H9 (cell line): ENCODE measurements around the gene PRR16. TPM values are rescaled to one million over a fixed set of nuclear protein-coding genes. Genes with fewer than 3 reads are reported as not detected.

Experiments used
- DNase-seq: peaks from one replicate; pipeline ENCODE4 v3.0.0-alpha.2; 2017
- H2AFZ ChIP-seq: one replicate; pipeline ENCODE4 v1.6.1; 2013; ENCODE audit warnings: mild to moderate bottlenecking, low read length, control low read depth, moderate library complexity
- H2AK5ac ChIP-seq: 2 replicates; pipeline ENCODE4 v1.6.1; 2013; ENCODE audit warnings: low read length, control low read depth, mixed read lengths; ENCODE audit not compliant: insufficient read length
- H2BK120ac ChIP-seq: one replicate; pipeline ENCODE4 v1.6.1; 2013; ENCODE audit warnings: low read depth, mild to moderate bottlenecking, low read length, control low read depth, inconsistent platforms; ENCODE audit not compliant: poor library complexity, severe bottlenecking
- H2BK12ac ChIP-seq: 2 replicates; pipeline ENCODE4 v1.6.1; 2013; ENCODE audit warnings: low read length, control low read depth, mixed read lengths, low read depth; ENCODE audit not compliant: insufficient read length
- H2BK15ac ChIP-seq: 2 replicates; pipeline ENCODE4 v1.6.1; 2013; ENCODE audit warnings: low read depth, low read length, control low read depth
- H2BK20ac ChIP-seq: one replicate; pipeline ENCODE4 v1.6.1; 2013; ENCODE audit warnings: low read depth, mild to moderate bottlenecking, low read length, control low read depth, inconsistent platforms; ENCODE audit not compliant: poor library complexity, severe bottlenecking
- H2BK5ac ChIP-seq: 2 replicates; pipeline ENCODE4 v1.6.1; 2013; ENCODE audit warnings: low read length, control low read depth, mixed read lengths; ENCODE audit not compliant: insufficient read length
- H3K14ac ChIP-seq: 2 replicates; pipeline ENCODE4 v1.6.1; 2013; ENCODE audit warnings: low read length, control low read depth; ENCODE audit not compliant: insufficient read depth
- H3K18ac ChIP-seq: 2 replicates; pipeline ENCODE4 v1.6.1; 2013; ENCODE audit warnings: low read depth, mild to moderate bottlenecking, mixed read lengths, low read length, control low read depth; ENCODE audit not compliant: insufficient read length
- H3K23ac ChIP-seq: 2 replicates; pipeline ENCODE4 v1.6.1; 2013; ENCODE audit warnings: low read length, control low read depth, mixed read lengths, low read depth; ENCODE audit not compliant: insufficient read length
- H3K23me2 ChIP-seq: 2 replicates; pipeline ENCODE4 v1.6.1; 2013; ENCODE audit warnings: low read depth, mild to moderate bottlenecking, mixed read lengths, low read length, control low read depth; ENCODE audit not compliant: insufficient read length, poor library complexity, severe bottlenecking
- H3K27ac ChIP-seq: 2 replicates; pipeline ENCODE4 v1.5.1; 2013; ENCODE audit warnings: low read length, control low read depth, mixed read lengths, low read depth; ENCODE audit not compliant: insufficient read length
- H3K27me3 ChIP-seq: 2 replicates; pipeline ENCODE4 v1.6.1; 2013; ENCODE audit warnings: low read length, control low read depth, inconsistent platforms; ENCODE audit not compliant: insufficient read depth
- H3K4ac ChIP-seq: 2 replicates; pipeline ENCODE4 v1.6.1; 2013; ENCODE audit warnings: low read depth, mild to moderate bottlenecking, control low read depth, inconsistent platforms, low read length, moderate library complexity
- H3K4me1 ChIP-seq: 2 replicates; pipeline ENCODE4 v1.6.1; 2013; ENCODE audit warnings: low read length, control low read depth, inconsistent platforms; ENCODE audit not compliant: insufficient read depth
- H3K4me2 ChIP-seq: 2 replicates; pipeline ENCODE4 v1.6.1; 2013; ENCODE audit warnings: low read length, control low read depth, mixed read lengths; ENCODE audit not compliant: insufficient read length, insufficient read depth
- H3K56ac ChIP-seq: 2 replicates; pipeline ENCODE4 v1.6.1; 2013; ENCODE audit warnings: low read depth, mild to moderate bottlenecking, mixed read lengths, low read length, control low read depth; ENCODE audit not compliant: insufficient read length
- H3K79me1 ChIP-seq: 2 replicates; pipeline ENCODE4 v1.6.1; 2013; ENCODE audit warnings: low read depth, mild to moderate bottlenecking, moderate library complexity, low read length, control low read depth, inconsistent platforms; ENCODE audit not compliant: insufficient read depth, poor library complexity, severe bottlenecking
- H3K79me2 ChIP-seq: 2 replicates; pipeline ENCODE4 v1.6.1; 2013; ENCODE audit warnings: low read length, control low read depth, inconsistent platforms; ENCODE audit not compliant: insufficient read depth
- H3K9ac ChIP-seq: 2 replicates; pipeline ENCODE4 v1.6.1; 2013; ENCODE audit warnings: low read length, control low read depth, mixed read lengths; ENCODE audit not compliant: insufficient read length; ENCODE audit errors: extremely low read depth
- H3K9me3 ChIP-seq: one replicate; pipeline ENCODE4 v1.6.1; 2013; ENCODE audit warnings: low read depth, low read length, inconsistent platforms; ENCODE audit not compliant: control insufficient read depth
- H3T11ph ChIP-seq: one replicate; pipeline ENCODE4 v1.6.1; 2013; ENCODE audit warnings: mild to moderate bottlenecking, low read length, control low read depth, inconsistent platforms
- H4K20me1 ChIP-seq: one replicate; pipeline ENCODE4 v1.6.1; 2013; ENCODE audit not compliant: control insufficient read depth, insufficient read length, insufficient read depth
- H4K5ac ChIP-seq: 2 replicates; pipeline ENCODE4 v1.6.1; 2013; ENCODE audit warnings: low read depth, mild to moderate bottlenecking, mixed read lengths, low read length, control low read depth; ENCODE audit not compliant: insufficient read length
- H4K8ac ChIP-seq: replicated peaks from 2 replicates; pipeline ENCODE4 v1.6.1; 2013; ENCODE audit warnings: low read length, control low read depth, mixed read lengths, low read depth; ENCODE audit not compliant: insufficient read length
- H4K91ac ChIP-seq: 2 replicates; pipeline ENCODE4 v1.6.1; 2013; ENCODE audit warnings: low read depth, mild to moderate bottlenecking, moderate library complexity, mixed read lengths, low read length, control low read depth; ENCODE audit not compliant: insufficient read length
- H3K27ac Mint-ChIP-seq, 3 experiments: 2 replicates in 2 of 3; 3 replicates in 1 of 3; pipeline ENCODE4 v1.8.0; 2020 to 2021; ENCODE audit warnings: mixed read lengths in 3 of 3, mild to moderate bottlenecking in 1 of 3, moderate library complexity in 1 of 3
- H3K27me3 Mint-ChIP-seq: 2 replicates; pipeline ENCODE4 v1.8.0; 2021; ENCODE audit warnings: low read depth, mild to moderate bottlenecking, moderate library complexity, mixed read lengths
- H3K36me3 Mint-ChIP-seq, 3 experiments: 2 replicates in 2 of 3; 3 replicates in 1 of 3; pipeline ENCODE4 v1.8.0; 2020 to 2021; ENCODE audit warnings: low read depth in 3 of 3, mixed read lengths in 3 of 3; ENCODE audit not compliant: insufficient read depth in 1 of 3
- H3K4me1 Mint-ChIP-seq, 2 experiments: 2 replicates each; pipeline ENCODE4 v1.8.0; 2020; ENCODE audit warnings: mixed read lengths in 2 of 2
- H3K4me3 Mint-ChIP-seq, 2 experiments: 2 replicates in 1 of 2; 3 replicates in 1 of 2; pipeline ENCODE4 v1.8.0; 2020 to 2021; ENCODE audit warnings: mild to moderate bottlenecking in 2 of 2, mixed read lengths in 2 of 2, moderate library complexity in 1 of 2
- H3K9me3 Mint-ChIP-seq, 2 experiments: 2 replicates in 1 of 2; 3 replicates in 1 of 2; pipeline ENCODE4 v1.8.0; 2020; ENCODE audit warnings: mild to moderate bottlenecking in 2 of 2, mixed read lengths in 2 of 2, moderate library complexity in 1 of 2
- CTCF ChIP-seq: fragments of 200-600 bp; sonication (generic); conservative IDR thresholded peaks from 3 replicates; pipeline ENCODE4 v1.8.0; 2021; ENCODE audit warnings: antibody characterized with exemption, mild to moderate bottlenecking
- WGBS: extraction: QIAGEN DNeasy Blood & Tissue Kit; methylation state at CpG from one replicate; pipeline ENCODE4 v1.1.7; 2013; ENCODE audit warnings: missing lambda C conversion rate, low lambda C conversion rate, mixed read lengths; ENCODE audit not compliant: insufficient read length; ENCODE audit errors: extremely low coverage; 5-methylcytosine and 5-hydroxymethylcytosine counted together
- total RNA-seq: library from RNA; stranded (reverse); gene quantifications from 2 replicates; pipeline ENCODE4 v1.2.1, GENCODE V29; 2021

PRR16 gene
- total RNA-seq, 1 experiment from 2014 or later: 0.13 TPM

GRCh38 chr5:120527251-120527650 lies 63.2 kb downstream of the PRR16 start:
- no peaks in the 10 kb centered on the region for H3K79me1 ChIP-seq
- H3T11ph ChIP-seq: no peak overlapping the region
- H3K27me3 ChIP-seq: no peaks in the 10 kb centered on the region
- Mint-ChIP-seq H3K9me3 (no peaks in the 10 kb centered on the region), H3K4me1 (peaks cover 0 to 6% of the 10 kb centered on the region in 2 experiments; a peak in 2 of 4 replicates), H3K36me3 (no peaks in the 10 kb centered on the region), H3K4me3 (no peak overlapping the region), H3K27me3 (no peaks in the 10 kb centered on the region), H3K27ac (no peak overlapping the region)
- H2BK15ac ChIP-seq: no peak overlapping the region
- H3K9me3 ChIP-seq: no peaks in the 10 kb centered on the region
- WGBS: no CpG with 5 or more reads among the region's 3 CpGs
- H4K8ac ChIP-seq: no peak overlapping the region
- H4K20me1 ChIP-seq: no peaks in the 10 kb centered on the region
- no peak for DNase-seq
- H3K23ac ChIP-seq: no peak overlapping the region
- H2BK5ac ChIP-seq: no peak overlapping the region
- H2AFZ ChIP-seq: no peak overlapping the region
- H2BK20ac ChIP-seq: no peak overlapping the region
- no peak overlapping the region for H3K4me2 ChIP-seq
- no peak overlapping the region for H2AK5ac ChIP-seq
- TF ChIP-seq CTCF: no peak
- H3K23me2 ChIP-seq: no peaks in the 10 kb centered on the region
- no peak overlapping the region for H3K27ac ChIP-seq
- H3K4me1 ChIP-seq: no peaks in the 10 kb centered on the region
- no peaks in the 10 kb centered on the region for H3K79me2 ChIP-seq
- H3K56ac ChIP-seq: no peak overlapping the region
- H4K91ac ChIP-seq: no peak overlapping the region
- H3K4ac ChIP-seq: no peak overlapping the region
- no peak overlapping the region for H4K5ac ChIP-seq
- H2BK12ac ChIP-seq: no peak overlapping the region
- H3K18ac ChIP-seq: no peak overlapping the region
- no peak overlapping the region for H2BK120ac ChIP-seq
- no peak overlapping the region for H3K9ac ChIP-seq
- no peak overlapping the region for H3K14ac ChIP-seq
